Posterior cingulate gyrus (tissue), 11 donors: ENCODE measurements around the gene ABCB8.
A peak's percentile ranks its signal among the peaks of the same experiment; 100 is the strongest.
"Not testable (repeated sequence)": the region's sequence is repeated elsewhere in the genome, so short reads cannot be mapped to it uniquely, and the experiment has no call there.

Experiments
- DNase-seq, 10 donors: peaks; one replicate each; pipeline versions ENCODE4 v3.0.0 to v3.0.0-alpha.2; 2020 to 2021; ENCODE audit warnings: mixed read lengths in 3 of 10
- intact Hi-C: fragments of 100-400 bp; cut with DNase I; formaldehyde crosslinking; loops from one replicate; pipeline ENCODE4 v1.15.1; 2023

ABCB8 gene

GRCh38 chr7:151012031-151012692 lies 16.1 kb upstream of the ABCB8 start:
- DNase-seq, result peak in 1 of 10 donors; percentile 70
- intact Hi-C loops, result no loop called here

- DNase-seq, result peak in 1 of 10 donors; percentile 80
- intact Hi-C loops, result loop anchor here (1.0 kb wide), 1 partner anchor 98 kb away; no protein-coding TSS in a partner anchor
Measured at GRCh38 chr7:151012911-151013347, 15.3 kb upstream of the ABCB8 start.

GRCh38 chr7:151013356-151013732 lies 14.9 kb upstream of the ABCB8 start:
- intact Hi-C loops, result loop anchor here (1.0 kb wide), 1 partner anchor 98 kb away; no protein-coding TSS in a partner anchor
- no peak for DNase-seq

GRCh38 chr7:151013733-151014497 lies 14.3 kb upstream of the ABCB8 start:
- peak; percentile 63 to 99 (median 86) for DNase-seq
- intact Hi-C loops, result loop anchor here (1.0 kb wide), 1 partner anchor 97 kb away; no protein-coding TSS in a partner anchor

- intact Hi-C loops, result no loop called here
- DNase-seq, result no peak
Measured at GRCh38 chr7:151014950-151015349, 13.3 kb upstream of the ABCB8 start.

- intact Hi-C loops, result no loop called here
- no peak for DNase-seq
Measured at GRCh38 chr7:151015967-151016366, 12.3 kb upstream of the ABCB8 start.

- peak in 1 of 10 donors; percentile 35 for DNase-seq
- intact Hi-C loops, result no loop called here
Measured at GRCh38 chr7:151016505-151016904, 11.7 kb upstream of the ABCB8 start.

GRCh38 chr7:151016942-151017341 lies 11.3 kb upstream of the ABCB8 start:
- intact Hi-C loops, result no loop called here
- no peak for DNase-seq

GRCh38 chr7:151017370-151017952 lies 10.8 kb upstream of the ABCB8 start:
- DNase-seq, result no peak
- intact Hi-C loops, result no loop called here

GRCh38 chr7:151017953-151018420 lies 10.3 kb upstream of the ABCB8 start:
- intact Hi-C loops, result no loop called here
- DNase-seq, result peak; percentile 39 to 96 (median 75)

- intact Hi-C loops, result no loop called here
- peak in 6 of 10 donors; percentile 22 to 91 (median 34) for DNase-seq
Measured at GRCh38 chr7:151018421-151019129, 9.7 kb upstream of the ABCB8 start.

GRCh38 chr7:151019130-151019447 lies 9.2 kb upstream of the ABCB8 start:
- DNase-seq, result peak in 2 of 10 donors; percentile 64 to 82
- intact Hi-C loops, result no loop called here

- DNase-seq, result no peak
- intact Hi-C loops, result no loop called here
Measured at GRCh38 chr7:151020231-151020630, 8.0 kb upstream of the ABCB8 start.

GRCh38 chr7:151023232-151023631 lies 5.0 kb upstream of the ABCB8 start:
- intact Hi-C loops, result no loop called here
- DNase-seq, result peak in 1 of 10 donors; percentile 66

- intact Hi-C loops, result no loop called here
- DNase-seq, result no peak
Measured at GRCh38 chr7:151024435-151025056, 3.7 kb upstream of the ABCB8 start, which contains the start of gene ATG9B. TSS of gene ATG9B (minus strand) at chr7:151024494. CDS start at chr7:151024423, 71 bp downstream.

GRCh38 chr7:151025924-151026671 lies 2.2 kb upstream of the ABCB8 start:
- intact Hi-C loops, result no loop called here

GRCh38 chr7:151026771-151027727 lies 1.2 kb upstream of the ABCB8 start:
- intact Hi-C loops, DNase-seq: not testable (repeated sequence)

More at GRCh38 chr7:151025924-151026671, 2.2 kb upstream of the ABCB8 start:
- DNase-seq, result no peak

GRCh38 chr7:151027728-151028130 lies 521 bp upstream of the ABCB8 start:
- not testable (repeated sequence) for DNase-seq
- intact Hi-C loops, result loop anchor here (1.0 to 2.0 kb wide), 2 partner anchors 31 to 59 kb away; partner anchors contain the start of gene AGAP3
